ENCODE measurements around the gene SLC6A4.
"Not testable (repeated sequence)": the region's sequence is repeated elsewhere in the genome, so short reads cannot be mapped to it uniquely, and the experiment has no call there.

SLC6A4 gene

GRCh38 chr17:30238387-30239088 is 3.0 kb upstream of the SLC6A4 start:
- DNase-seq, result no peak

GRCh38 chr17:30238003-30238344 is 2.5 kb upstream of the SLC6A4 start:
- DNase-seq, result no peak

DNA sequence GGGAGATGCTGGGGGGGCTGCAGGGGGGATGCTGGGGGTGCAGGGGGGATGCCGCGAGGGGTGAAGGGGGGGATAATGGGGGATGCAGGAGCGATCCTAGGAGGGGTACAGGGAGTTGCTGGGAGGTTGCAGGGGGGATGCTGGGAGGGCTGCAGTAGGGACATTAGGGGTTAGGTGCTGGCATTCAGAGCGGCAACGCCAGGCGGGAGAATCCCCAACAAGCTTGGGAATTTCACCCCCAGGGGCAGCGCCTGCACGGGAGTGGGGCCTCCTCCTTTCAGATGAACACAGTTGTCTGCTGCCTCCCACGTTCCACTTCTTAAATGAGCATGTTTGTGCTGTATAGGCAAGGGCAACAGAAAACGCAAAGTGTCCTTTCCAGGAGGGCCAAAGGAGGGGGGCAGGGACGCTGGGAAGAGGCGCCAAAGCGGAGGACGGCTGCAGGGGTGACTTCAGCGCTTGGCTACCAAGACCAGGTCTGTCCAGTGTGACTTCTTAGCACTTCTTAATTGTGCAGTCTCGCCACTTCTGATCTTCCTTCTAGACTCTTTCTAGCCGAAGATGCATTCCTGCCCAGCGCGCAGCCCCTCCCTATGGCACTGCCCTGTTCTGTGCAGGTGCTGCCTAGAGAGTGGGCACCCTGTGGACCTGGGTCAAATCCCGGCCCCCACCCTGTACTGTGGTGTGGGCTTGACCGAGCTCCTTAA is 2.0 kb upstream of the SLC6A4 start:
- DNase-seq, result no peak

GRCh38 chr17:30236766-30237165 is 1.3 kb upstream of the SLC6A4 start:
- no peak for DNase-seq

- DNase-seq, result no peak
Observed at GRCh38 chr17:30236297-30236624, 764 bp upstream of the SLC6A4 start.

GRCh38 chr17:30234964-30235363 is 533 bp downstream of the SLC6A4 start:
- DNase-seq, result no peak

DNA sequence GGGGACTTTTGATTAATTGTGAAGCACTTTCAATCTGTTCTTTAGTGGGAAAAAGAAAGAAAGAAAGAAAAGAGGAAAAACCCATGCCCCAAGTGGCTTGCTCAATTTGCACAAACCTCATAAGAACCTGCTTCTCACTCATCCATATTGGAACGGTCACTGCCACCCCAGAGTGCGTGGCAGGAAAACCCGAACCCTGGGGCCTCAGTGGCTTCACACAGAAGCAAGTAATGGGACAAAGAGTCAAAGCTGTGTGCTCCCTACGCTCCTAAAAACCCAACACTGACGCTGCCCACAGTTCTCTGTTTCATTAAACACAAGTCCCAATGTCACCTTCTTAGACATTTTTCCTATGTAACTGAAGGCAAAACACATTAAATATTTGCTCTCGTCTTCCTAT is 1.2 kb downstream of the SLC6A4 start:
- no peak for DNase-seq

GRCh38 chr17:30232824-30233427 is 2.6 kb downstream of the SLC6A4 start:
- no peak for DNase-seq

DNA sequence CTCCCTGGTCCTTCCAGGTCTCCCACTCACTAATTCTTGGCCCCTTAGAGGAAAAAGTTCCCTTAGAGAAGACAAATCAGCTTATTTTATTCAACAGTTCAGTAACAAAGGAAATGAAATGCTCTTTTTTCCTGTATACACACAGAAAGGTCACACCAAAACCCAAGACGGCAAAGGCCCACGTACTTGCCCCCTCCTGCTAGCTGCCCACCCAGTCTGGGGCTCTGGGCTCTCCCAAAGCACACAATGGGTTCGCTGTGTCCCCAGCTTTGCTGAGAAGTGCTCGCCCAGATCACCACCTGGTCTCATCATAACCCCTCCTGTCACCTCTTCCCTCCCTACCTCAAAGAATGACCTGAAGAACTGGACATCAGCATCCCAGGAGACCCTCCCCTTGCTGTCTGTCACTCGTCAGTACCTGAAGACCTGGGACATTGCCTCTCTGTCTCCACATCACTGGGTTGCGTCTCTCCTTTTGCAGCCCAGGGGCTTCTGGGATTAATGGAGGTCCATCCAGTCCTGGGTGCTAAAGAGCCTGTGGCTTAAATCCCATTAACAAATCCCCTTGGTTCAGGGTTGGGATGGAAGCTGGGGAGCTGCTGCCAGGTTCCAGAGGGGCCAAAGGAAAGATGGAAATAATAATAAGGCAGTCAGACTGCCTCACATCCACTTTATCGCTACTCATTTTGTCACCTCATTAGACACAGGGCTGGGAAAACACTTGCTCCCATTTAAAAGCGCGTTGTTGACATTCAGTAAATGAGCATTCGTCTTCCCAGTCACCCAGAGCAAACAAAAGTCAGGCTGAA is 3.3 kb downstream of the SLC6A4 start:
- no peak for DNase-seq

DNA sequence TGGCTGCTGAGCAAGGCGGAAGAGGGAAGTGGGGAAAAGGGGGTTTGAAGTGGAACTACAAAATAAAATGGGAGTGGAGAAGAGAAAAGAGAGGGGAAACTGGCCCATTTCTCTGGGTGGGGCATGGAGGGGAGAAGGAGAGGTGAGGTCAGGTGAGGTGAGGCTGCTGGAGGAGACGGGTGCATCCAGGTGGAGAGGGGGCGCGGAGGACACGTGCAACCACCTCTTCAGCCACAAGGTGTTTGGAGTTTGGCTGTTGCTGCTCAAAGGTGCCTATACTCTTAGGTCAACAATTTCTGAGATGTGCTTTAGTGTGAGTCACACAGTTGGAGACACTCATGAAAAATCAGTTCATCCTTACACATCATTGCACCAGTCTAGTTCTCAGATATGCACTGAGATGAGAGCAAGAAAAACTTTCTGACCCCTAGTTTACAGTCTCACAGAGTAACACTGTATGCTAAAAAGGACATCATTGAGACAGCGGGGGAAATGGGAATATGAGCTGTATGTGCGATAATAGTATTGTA is 4.8 kb downstream of the SLC6A4 start:
- DNase-seq, result no peak

- not testable (repeated sequence) for DNase-seq
Observed at GRCh38 chr17:30230009-30230408, 5.5 kb downstream of the SLC6A4 start.

- DNase-seq, result no peak
Observed at GRCh38 chr17:30229012-30229411, 6.5 kb downstream of the SLC6A4 start.

- no peak for DNase-seq
Observed at GRCh38 chr17:30228011-30228410, 7.5 kb downstream of the SLC6A4 start.

GRCh38 chr17:30226878-30227277 is 8.6 kb downstream of the SLC6A4 start:
- no peak for DNase-seq

DNA sequence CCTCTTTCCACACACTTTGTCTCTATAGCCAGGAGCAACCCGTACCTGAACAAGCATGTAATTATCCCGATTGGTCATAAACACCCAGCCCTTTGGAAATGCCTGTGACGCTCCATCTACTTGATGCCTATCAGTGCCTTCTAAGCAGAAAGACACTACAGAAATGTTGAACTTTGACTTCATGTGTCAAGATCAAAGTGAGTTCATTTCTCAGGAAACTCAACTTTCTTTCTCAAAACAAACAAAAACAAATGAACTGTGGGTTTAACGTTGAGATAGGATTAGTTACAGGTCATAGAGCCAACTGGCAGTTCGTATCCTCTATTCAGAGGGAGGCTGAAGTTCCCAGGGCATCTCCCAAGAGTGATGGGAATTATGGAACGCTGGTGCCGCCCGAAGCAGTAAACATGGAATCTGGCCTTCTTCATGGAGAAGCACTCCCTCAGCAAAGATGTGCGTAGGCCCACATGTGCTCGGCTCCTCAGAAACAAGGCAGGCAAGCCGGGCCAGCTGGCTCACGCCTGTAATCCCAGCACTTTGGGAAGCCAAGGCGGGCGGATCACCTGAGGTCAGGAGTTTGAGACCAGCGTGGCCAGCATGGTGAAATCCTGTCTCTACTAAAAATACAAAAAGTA is 9.5 kb downstream of the SLC6A4 start:
- DNase-seq, result no peak

GRCh38 chr17:30225112-30225511 is 10.4 kb downstream of the SLC6A4 start:
- DNase-seq, result no peak

DNA sequence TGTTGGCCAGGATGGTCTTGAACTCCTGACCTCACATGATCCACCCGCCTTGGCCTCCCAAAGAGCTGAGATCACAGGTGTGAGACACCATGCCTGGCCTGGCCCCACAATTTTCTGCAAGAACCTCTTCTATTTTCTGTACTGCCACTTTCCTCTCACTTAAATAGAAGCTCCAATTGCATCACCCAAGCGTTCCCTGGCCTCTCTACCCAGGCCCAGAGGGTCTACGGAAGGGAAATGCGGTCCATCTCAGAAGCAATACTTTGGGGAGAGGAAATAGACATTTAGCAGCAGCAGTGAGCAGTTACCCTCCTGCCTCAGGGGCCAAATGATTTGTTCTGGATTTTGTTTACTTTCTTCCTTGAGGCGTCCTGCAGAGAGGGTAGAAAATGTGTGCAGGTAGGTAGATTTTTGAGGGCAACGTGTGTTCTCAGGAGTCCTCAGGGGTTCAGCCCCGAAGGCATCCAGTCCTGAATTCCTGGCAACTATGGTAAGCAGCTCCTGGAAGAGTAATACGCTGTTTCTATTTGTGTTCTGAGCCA is 11.0 kb downstream of the SLC6A4 start:
- DNase-seq, result no peak

DNA sequence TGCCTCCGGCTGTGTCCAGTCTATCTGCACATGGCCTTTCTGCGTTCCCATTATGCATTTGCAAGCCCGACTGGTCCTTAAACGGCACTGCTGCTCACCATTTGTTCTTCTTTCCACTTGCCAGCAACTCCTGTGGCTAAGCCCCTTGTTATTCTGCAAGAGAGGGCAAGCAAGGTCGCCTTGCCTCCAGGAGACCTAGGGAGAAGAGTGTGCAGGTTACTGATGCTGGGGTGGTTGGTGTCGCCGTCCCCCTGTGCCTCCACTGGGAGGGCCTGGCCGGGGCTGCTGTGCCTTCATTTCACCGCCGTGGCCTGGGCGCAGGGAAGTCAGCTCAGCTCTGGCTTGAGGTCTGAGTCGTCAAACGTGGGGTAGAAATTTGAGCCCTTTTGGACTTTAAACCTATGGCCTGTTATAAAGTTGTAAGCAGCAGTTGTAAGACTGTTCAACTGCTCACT is 12.7 kb downstream of the SLC6A4 start:
- DNase-seq, result no peak

- no peak for DNase-seq
Observed at GRCh38 chr17:30222251-30222650, 13.2 kb downstream of the SLC6A4 start.

- no peak for DNase-seq
Observed at GRCh38 chr17:30221346-30221745, 14.2 kb downstream of the SLC6A4 start.

DNA sequence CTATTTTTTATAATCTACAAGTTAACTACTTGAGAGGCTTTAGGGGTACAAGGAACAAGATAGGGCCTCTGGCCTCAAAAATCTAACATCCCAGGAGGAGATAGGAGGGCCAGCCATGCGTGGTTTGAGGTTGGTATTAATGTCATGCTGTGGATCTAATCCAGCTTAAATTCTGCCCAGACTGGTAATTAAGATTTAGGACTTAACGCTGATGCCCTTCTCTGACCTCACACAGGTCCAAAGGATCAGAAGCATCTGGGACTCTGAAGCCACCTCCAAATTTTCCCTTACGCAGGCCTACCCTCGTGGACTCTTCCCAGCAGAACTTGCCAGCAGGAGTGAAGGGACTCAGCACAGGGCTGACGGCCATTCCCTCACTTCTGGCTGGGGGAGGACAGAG is 15.1 kb downstream of the SLC6A4 start:
- no peak for DNase-seq

DNA sequence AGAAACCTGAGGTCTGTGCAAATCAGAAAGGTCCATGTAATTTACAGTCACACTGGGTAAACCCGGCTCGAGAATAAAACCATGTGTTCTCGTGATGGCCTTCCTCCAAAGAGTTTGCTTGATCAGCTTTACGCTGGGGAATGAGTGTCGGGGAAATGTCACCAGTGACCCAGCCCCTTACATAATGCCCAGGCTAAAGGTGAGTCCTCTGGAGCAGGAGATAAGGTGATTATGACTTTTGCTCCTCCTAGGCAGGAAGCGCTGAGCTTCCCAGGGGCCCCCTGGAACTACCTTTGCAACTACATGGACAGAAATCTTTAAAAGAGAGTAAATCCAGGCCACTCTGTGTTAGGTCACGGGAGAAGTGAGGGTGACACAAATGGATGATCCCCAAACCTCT is 15.7 kb downstream of the SLC6A4 start:
- DNase-seq, result no peak

DNA sequence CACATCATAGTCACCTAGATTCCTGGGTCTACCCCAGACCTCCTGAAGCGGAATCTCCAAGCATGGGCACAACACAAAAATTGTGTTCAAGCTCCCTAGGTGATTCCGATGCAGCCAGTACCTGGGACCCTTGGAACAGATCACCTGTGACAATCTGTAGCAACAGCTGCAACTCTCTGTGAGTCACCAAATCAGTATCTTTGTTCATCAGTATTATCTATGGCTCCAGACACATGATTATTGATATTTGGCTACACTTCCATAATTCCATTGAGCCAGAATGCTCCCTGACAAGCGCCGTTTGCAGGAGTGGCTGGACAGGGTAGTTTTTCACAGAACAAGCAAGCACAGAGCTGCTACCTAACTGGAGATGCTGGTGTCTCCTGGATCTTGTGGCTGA is 16.2 kb downstream of the SLC6A4 start:
- no peak for DNase-seq

Measured in NCI-H1417 treated with DMSO at 0.1 percent for 48 hours (cell line).